Glomerular visceral epithelial cell (primary cell): ENCODE results near the gene BACE2.
"Not testable (repeated sequence)": the region's sequence is repeated elsewhere in the genome, so short reads cannot be mapped to it uniquely, and the experiment has no call there.

ENCODE experiments used
- DNase-seq: peaks from one replicate; pipeline ENCODE4 v3.0.0-alpha.2; 2016; ENCODE audit errors: extremely low spot score

The BACE2 gene

GRCh38 chr21:41240040-41240439, 72.1 kb downstream of the BACE2 start:
- DNase-seq: no peak

DNA sequence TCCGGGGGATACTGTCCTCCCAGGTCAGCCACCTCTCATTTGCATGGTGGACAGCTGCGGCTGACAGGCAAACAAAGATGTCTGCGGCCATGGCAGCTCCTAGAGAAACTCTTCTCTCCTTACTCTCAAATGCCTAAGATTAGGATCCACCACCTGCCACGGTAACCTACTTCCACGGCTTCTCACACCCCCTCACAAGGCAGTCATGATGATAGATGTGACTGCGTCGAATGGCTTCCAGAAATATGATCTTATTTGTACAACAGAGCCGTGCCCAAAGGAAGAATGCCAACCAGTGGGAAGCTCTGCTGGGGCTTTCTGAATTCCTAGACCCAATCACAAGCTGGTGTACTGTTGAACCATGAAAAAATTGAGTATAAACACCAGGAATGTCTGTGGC, 73.4 kb downstream of the BACE2 start:
- DNase-seq: no peak

- no peak for DNase-seq
Measured at GRCh38 chr21:41242238-41242829, 74.4 kb downstream of the BACE2 start.

DNA sequence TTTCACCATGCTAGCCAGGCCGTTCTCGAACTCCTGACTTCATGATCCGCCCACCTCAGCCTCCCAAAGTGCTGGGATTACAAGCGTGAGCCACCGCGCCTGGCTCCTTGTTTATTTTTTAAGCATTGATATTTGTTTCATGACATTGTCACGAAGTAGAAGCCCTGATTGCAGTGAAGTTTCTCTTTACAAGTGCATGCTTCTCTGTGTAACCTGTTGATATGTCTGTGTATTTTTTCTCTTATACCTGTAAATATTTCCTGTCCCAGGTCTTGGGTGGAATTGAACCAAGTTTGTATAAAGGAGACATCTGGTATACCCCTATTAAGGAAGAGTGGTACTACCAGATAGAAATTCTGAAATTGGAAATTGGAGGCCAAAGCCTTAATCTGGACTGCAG, 75.1 kb downstream of the BACE2 start:
- no peak for DNase-seq

DNA sequence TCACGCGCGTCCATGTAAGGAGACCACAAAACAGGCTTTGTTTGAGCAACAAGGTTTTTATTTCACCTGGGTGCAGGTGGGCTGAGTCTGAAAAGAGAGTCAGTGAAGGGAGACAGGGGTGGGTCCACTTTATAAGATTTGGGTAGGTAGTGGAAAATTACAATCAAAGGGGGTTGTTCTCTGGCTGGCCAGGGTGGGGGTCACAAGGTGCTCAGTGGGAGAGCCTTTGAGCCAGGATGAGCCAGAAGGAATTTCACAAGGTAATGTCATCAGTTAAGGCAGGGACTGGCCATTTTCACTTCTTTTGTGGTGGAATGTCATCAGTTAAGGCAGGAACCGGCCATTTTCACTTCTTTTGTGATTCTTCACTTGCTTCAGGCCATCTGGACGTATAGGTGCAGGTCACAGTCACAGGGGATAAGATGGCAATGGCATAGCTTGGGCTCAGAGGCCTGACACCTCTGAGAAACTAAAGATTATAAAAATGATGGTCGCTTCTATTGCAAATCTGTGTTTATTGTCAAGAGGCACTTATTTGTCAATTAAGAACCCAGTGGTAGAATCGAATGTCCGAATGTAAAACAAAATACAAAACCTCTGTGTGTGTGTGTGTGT, 76.4 kb downstream of the BACE2 start:
- DNase-seq: not testable (repeated sequence)

DNA sequence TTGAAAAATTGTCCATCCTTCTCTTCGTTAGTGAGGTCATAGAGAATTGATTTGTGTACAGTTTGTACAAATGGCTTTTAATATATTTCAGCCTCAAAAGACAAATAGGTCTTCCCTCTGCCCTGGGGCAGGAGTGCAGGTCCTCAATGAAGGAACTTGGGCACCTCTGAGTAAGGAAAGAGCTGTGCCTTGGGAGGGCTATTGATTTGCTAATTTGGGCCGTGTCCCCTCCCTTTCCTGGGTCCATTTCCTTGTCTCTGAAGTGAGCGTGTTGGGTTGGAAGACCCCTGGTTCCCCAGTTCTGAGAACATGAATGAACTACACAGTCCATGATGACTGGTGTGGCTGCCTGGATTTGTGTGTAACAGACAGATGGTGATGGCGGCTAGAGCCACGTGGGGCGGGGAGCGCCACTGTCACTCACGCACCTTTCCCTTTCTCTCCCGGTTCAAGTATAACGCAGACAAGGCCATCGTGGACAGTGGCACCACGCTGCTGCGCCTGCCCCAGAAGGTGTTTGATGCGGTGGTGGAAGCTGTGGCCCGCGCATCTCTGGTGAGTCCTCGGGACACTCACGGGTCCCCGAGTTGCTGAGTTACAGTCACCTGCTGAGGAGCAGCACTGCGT, 77.7 kb downstream of the BACE2 start:
- no peak for DNase-seq

DNA sequence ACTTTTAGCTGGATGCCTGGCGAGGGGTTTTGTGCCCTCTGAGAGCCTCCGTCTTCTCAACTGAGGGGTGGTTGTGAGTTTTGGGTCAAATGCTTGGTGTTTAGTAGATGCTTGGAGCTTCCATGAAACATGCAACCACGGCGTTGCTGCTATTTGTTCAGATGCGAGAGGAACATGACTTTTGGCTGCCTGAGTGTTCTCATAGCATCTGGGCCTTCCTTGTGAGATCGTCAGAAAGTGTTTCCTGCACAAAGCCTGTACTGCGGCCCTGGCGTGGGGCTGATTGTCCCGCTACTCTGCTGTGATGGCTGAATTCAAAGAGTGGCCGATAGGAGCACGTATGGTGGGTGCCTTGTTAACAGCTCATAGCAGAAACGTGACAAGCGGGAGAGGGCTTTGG, 78.8 kb downstream of the BACE2 start:
- DNase-seq: no peak

- DNase-seq: no peak
Measured at GRCh38 chr21:41247561-41248545, 79.9 kb downstream of the BACE2 start.

GRCh38 chr21:41249476-41249875, 81.5 kb downstream of the BACE2 start:
- DNase-seq: no peak

DNA sequence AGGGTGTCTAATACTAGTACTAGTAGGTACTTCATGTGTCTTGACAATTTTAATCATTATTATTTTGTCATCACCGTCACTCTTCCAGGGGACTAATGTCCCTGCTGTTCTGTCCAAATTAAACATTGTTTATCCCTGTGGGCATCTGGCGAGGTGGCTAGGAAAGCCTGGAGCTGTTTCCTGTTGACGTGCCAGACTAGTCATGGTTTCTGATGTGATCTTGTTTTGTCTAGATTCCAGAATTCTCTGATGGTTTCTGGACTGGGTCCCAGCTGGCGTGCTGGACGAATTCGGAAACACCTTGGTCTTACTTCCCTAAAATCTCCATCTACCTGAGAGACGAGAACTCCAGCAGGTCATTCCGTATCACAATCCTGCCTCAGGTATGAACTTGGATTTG, 82.6 kb downstream of the BACE2 start:
- DNase-seq: no peak

DNA sequence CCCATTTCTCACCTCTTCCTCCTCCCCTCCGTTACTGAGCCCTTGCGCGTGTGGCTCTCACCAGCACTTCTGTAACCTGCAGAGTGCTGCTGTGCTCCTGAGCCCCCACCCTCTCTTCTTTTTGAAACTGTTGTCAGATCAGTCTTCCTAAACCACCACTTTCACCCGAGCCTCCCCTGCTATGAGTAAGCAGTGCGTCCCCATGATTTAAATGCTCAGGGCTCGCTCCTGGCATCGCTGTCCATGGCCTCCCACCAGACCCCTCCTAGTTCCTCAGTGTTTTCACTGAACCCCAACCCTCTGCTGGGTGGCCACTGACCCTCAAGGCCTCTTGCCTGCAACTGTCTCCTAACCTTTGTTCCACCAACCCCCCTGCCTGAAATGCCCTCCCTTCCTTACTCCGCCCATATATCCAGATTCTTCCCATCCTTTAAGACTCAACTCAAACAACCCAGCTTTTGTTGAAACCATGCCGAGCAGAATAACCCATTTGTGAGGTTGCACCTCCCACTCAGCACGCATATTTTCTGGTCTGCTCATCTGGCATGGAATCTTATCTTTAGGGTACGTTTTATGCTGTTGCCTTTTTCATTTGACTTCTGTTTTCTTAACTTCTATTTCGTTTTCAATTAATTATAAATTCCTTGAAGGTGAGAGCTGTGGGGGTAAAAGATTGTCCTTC, 84.1 kb downstream of the BACE2 start:
- DNase-seq: no peak

DNA sequence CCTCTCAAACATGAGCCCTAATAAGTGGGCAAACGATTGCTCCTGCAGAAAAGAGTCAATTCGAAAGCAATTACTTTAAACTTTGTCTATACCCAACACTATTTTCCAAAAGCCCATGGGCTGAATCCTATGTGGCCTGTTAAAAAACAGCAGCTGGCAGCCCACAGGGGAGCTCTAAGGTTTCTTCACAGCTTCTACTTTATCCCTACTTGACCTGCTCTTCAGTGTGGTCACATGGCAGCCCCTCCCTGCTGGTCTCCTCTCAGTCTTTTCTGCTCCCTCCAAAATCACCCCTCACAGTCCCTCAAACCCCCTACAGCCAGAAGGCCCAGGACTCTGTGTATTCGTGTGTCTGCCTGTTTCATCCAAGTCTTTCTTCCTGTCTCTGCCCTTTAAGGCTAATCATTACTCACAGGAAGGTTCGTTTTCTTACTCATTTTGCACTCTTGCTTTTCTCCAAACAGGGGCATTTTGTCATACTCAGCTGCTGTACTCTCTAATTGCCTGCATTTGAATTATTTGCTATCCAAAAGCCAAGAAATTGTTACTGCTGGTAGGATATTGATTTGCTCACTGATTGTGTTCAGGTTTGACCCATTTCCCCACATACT, 86.2 kb downstream of the BACE2 start:
- no peak for DNase-seq

DNA sequence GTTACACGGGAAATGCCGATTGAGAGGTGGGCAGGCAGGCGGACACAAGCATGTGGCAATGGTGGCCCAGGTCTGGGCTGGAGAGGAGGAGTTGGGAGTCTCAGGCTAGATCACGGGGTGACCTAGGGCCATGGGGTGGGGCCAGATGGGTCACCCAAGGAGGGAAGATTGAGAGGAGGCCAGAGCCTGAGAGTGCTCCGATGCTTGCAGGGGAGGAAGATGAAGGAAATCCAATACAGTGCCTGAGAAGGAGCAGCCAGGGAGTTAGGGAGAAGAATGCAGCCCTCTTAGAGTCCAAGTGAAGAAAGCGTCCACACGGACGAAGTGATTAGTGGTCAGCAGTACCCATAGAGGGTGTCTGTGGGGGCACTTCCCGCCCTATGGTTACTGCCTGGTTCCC, 87.2 kb downstream of the BACE2 start:
- no peak for DNase-seq

- DNase-seq: not testable (repeated sequence)
Measured at GRCh38 chr21:41256231-41256630, 88.3 kb downstream of the BACE2 start.

GRCh38 chr21:41256771-41257702, 89.1 kb downstream of the BACE2 start:
- DNase-seq: no peak

DNA sequence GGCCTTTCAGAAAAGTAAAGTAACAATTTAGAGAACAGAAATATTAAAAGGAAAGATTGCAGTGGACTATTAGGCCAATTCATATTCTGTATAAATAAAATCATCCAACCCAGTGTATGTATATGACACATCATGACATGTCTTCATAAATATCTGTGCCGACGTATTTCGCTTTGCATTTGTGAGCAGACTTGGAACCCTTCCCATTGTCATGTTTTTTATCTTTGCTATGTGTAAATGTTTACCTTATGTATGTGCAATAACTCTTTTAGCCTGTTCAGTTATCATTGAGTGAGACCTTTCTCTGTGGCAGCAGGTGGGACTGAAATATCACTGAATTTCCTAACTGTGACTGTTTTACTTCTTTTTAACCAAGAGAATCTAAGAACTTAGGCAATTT, 90.7 kb downstream of the BACE2 start:
- DNase-seq: no peak

DNA sequence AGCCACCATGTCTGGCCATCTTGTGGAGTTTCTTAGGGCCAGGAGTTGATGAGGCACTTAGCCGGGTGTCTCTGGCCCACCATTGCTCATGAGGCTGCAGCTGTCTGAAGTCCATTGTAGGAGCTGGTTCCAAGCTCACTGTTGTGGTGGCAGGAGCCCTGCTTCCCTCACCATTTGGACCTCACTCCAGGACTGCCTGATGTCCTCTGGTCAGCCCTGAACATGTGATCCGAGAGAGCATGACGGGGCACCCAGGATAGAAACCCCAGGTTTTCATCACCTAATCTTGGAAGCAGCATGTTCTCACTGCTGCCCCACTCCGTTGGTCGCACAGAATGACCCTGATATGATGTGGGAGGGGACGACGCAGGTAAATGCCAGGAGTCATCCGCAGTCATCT, 92.5 kb downstream of the BACE2 start:
- no peak for DNase-seq

DNA sequence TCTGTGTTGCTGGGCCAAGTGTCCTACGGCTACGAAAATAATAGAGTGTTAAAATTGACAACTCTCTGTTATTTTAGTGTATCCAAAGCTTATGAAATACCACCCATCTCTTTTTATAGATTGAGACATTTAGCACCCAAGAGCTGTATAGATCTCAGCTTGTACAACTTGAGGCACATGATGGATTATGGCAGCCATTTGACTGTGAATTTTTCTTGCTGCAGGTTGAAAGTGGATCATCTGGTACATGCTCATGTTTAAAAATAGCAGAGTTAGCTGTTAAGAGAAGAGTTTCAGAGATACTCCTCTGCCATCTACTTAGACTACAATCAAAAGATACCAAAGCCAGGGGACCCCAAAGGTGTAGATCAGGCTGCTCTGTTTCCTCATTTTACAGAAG, 99.4 kb downstream of the BACE2 start:
- DNase-seq: no peak

GRCh38 chr21:41269535-41269934, 101.6 kb downstream of the BACE2 start:
- DNase-seq: no peak

- DNase-seq: no peak
Measured at GRCh38 chr21:41277196-41277595, 109.2 kb downstream of the BACE2 start.
